Mucosa of rectum (tissue), 2 donors: ENCODE data around the gene OR9A2.

Experiments used
- H3K27ac ChIP-seq, 2 donors: one replicate each; pipeline ENCODE4 v1.7.0; 2013; ENCODE audit warnings: inconsistent platforms in 2 of 2, low read depth in 2 of 2, low read length in 2 of 2
- H3K27me3 ChIP-seq, 2 donors: one replicate each; pipeline ENCODE4 v1.7.0; 2013; ENCODE audit warnings: low read length in 2 of 2; ENCODE audit not compliant: control insufficient read depth in 2 of 2, insufficient read depth in 2 of 2
- H3K36me3 ChIP-seq, 2 donors: one replicate each; pipeline ENCODE4 v1.7.0; 2013; ENCODE audit warnings: low read length in 2 of 2; ENCODE audit not compliant: control insufficient read depth in 2 of 2, insufficient read depth in 2 of 2
- H3K4me1 ChIP-seq, 2 donors: one replicate each; pipeline ENCODE4 v1.7.0; 2013; ENCODE audit warnings: low read length in 2 of 2, mild to moderate bottlenecking in 1 of 2; ENCODE audit not compliant: control insufficient read depth in 2 of 2, insufficient read depth in 2 of 2
- H3K4me3 ChIP-seq, 2 donors: one replicate each; pipeline ENCODE4 v1.7.0; 2013; ENCODE audit warnings: low read length in 2 of 2
- H3K9ac ChIP-seq, 2 donors: one replicate each; pipeline ENCODE4 v1.7.0; 2013; ENCODE audit warnings: low read length in 2 of 2, low read depth in 1 of 2, mild to moderate bottlenecking in 1 of 2
- H3K9me3 ChIP-seq, 2 donors: one replicate each; pipeline ENCODE4 v1.7.0; 2013; ENCODE audit warnings: low read length in 2 of 2; ENCODE audit not compliant: control insufficient read depth in 2 of 2
- donor health status: healthy.
- donor health status: Normal muscosa, but diverticular disease.

The OR9A2 gene, protein sequence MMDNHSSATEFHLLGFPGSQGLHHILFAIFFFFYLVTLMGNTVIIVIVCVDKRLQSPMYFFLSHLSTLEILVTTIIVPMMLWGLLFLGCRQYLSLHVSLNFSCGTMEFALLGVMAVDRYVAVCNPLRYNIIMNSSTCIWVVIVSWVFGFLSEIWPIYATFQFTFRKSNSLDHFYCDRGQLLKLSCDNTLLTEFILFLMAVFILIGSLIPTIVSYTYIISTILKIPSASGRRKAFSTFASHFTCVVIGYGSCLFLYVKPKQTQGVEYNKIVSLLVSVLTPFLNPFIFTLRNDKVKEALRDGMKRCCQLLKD

DNA sequence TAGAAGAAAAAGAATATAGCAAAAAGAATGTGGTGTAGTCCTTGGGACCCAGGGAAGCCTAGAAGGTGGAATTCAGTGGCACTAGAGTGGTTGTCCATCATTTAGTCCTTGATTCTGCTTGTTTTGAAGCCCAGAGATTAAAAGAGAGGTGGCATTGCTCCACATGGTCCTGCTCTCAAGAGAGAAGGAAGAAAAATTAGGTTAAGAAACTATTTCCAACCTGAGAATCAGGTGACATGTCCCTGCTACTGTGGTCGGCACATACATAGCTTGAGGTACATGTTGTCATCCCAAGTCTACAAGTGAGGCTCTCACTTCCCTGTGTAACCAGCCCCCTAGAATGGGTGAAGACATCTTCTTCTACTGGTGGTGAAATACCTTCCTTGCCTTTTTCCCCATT lies at the start of gene OR9A2:
Gene OR9A2, minus strand, starts transcription at position 101 of the 400 bp plus-strand sequence. Its CDS starts 0 bp downstream, at position 101.
- Histone ChIP-seq H3K27me3 (no peaks in the 10 kb centered on the region), H3K27ac (no peak within 1 kb of the TSS), H3K9ac (no peak within 1 kb of the TSS), H3K4me3 (no peak within 1 kb of the TSS), H3K9me3 (no peaks in the 10 kb centered on the region), H3K4me1 (no peaks in the 10 kb centered on the region), H3K36me3 (no peaks in the 10 kb centered on the region)

DNA sequence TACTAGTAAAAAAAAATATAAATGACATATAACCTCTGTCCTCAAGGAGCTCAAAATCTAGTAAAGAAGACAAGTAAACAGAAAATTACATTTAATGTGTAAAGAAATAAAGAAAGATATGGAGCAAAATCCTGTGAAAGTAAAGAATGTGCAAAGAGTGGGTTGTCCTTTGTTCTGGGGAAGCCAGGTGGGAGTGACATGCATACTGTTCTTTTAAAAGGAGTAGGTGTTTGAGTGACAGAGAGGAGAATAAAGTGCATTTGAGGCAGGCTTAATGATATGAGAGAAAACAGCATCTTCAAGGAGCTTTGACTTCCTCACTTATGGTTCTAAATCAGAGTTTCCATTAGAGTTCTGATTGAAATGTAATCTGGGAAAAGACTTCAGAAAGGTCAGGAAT lies 47.2 kb upstream of the OR9A2 start:
- H3K27ac ChIP-seq = no peak overlapping the region
- H3K36me3 ChIP-seq = no peaks in the 10 kb centered on the region
- H3K27me3 ChIP-seq = no peaks in the 10 kb centered on the region
- H3K4me3 ChIP-seq = no peak overlapping the region
- no peak overlapping the region for H3K9ac ChIP-seq
- no peaks in the 10 kb centered on the region for H3K9me3 ChIP-seq
- H3K4me1 ChIP-seq = no peaks in the 10 kb centered on the region

DNA sequence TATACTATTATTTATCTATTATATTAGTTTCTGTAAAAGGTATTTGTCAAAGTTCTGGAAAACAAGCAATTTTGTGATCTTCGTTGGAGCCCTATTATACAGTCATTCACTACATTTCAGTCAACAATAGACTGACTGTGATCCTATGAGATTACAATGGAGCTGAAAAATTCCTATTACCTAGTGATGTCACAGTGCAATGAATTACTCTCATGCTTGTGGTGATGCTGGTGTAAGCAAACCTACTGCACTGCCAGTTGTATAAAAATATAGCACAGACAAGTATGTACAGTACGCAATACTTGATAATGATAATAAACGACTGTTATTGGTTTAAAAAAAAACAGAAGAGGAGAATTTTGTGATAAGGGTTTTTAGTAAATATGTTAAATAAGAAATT lies 46.6 kb upstream of the OR9A2 start:
- H3K27me3 ChIP-seq = no peaks in the 10 kb centered on the region
- no peaks in the 10 kb centered on the region for H3K4me1 ChIP-seq
- no peak overlapping the region for H3K27ac ChIP-seq
- H3K9me3 ChIP-seq = no peaks in the 10 kb centered on the region
- no peaks in the 10 kb centered on the region for H3K36me3 ChIP-seq
- no peak overlapping the region for H3K9ac ChIP-seq
- no peak overlapping the region for H3K4me3 ChIP-seq

DNA sequence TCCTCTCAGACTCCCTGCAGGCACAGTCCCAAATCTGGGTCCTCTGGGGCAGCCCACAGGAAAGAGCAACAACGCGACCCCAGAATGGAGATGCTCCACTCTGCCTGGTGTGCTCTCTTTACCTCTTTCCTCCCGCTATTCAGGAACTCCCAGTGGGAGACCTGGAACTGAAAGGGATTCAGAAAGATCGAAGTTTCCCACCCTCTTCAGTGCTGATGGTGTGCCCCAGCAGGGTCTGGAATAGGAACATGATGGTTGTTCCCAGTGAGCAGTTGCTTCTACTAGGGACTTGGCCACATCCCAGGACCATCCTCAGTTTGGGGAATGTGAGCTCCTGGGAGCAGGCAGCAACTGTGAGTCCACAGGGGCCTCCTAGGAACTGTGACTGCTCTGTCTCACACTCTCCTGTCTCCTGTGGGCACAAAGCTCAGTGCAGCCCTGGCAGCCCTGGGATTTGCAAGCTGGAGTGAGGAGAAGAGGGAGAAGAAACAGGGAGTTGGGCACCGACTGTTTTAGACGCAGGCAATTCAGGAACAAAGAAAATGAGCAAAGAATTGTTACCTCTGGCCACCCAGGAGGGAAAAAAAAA lies 43.1 kb upstream of the OR9A2 start:
- H3K36me3 ChIP-seq = no peaks in the 10 kb centered on the region
- no peak overlapping the region for H3K27ac ChIP-seq
- H3K9me3 ChIP-seq = no peaks in the 10 kb centered on the region

DNA sequence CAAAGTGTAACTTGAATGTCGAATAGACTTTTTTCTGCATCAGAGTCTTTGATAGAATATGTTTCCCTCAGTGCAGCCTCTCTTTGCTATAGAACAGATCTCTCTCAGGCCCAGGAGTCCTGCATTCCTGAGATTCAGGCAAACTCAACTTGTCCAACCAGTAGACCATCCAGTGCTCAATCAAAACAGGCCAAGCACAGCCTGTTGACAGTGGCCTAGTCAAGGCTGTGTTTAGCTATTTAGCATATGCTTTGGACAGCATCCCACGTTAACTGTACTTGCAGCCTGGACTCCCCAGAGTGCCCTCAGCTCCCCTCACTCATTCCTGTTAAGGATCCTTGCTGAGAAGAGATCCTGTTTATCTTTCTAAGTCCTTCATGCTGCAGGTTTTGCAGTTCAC lies 41.5 kb upstream of the OR9A2 start:
- H3K9ac ChIP-seq = no peak overlapping the region
- no peaks in the 10 kb centered on the region for H3K9me3 ChIP-seq
- H3K4me1 ChIP-seq = no peaks in the 10 kb centered on the region
- H3K36me3 ChIP-seq = no peaks in the 10 kb centered on the region
- no peak overlapping the region for H3K4me3 ChIP-seq
- H3K27ac ChIP-seq = no peak overlapping the region
- H3K27me3 ChIP-seq = no peaks in the 10 kb centered on the region

More for the DNA sequence above, 43.1 kb upstream of the OR9A2 start:
- Histone ChIP-seq H3K4me1 (no peaks in the 10 kb centered on the region), H3K4me3 (no peak overlapping the region), H3K27me3 (no peaks in the 10 kb centered on the region), H3K9ac (no peak overlapping the region)

DNA sequence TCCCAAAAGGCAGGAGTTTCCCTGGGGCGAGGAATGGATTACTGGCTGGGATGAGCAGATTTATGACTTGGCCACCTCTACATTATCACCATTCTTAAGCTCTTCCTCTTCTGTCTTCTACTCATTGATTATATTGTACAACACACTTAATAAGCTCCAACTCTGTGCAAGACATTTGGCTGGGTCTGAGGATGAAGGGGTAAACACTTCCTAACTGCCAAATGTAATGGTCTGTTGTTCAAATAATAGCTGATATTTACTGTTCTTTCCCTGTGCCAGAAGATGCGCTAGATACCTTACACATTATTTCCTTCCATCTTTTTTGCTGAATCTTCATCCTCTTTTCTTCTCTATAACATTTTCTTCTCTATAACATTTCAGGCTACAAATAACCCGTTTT lies 36.8 kb upstream of the OR9A2 start:
- H3K27me3 ChIP-seq = no peaks in the 10 kb centered on the region
- H3K36me3 ChIP-seq = no peaks in the 10 kb centered on the region
- no peak overlapping the region for H3K4me3 ChIP-seq
- no peak overlapping the region for H3K27ac ChIP-seq
- H3K4me1 ChIP-seq = no peaks in the 10 kb centered on the region
- no peak overlapping the region for H3K9ac ChIP-seq
- no peaks in the 10 kb centered on the region for H3K9me3 ChIP-seq

DNA sequence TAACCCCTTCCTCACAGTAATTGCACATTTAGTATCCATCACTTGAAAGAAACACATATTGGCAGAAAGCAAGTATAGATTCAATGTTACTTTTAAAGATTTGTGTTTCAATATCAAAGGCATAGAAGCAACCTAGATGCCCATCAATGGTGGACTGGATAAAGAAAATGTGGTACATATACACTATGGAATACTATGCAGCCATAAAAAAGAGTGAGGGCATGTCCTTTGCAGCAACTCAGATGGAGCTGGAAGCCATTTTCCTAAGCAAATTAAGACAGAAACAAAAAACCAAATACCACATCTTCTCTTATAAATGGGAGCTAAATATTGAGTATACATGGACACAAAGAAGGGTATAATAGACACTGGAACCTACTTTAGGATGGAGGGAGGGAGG lies 28.8 kb upstream of the OR9A2 start:
- no peak overlapping the region for H3K27ac ChIP-seq
- H3K4me1 ChIP-seq = no peaks in the 10 kb centered on the region
- H3K9me3 ChIP-seq = no peaks in the 10 kb centered on the region
- H3K27me3 ChIP-seq = no peaks in the 10 kb centered on the region
- H3K4me3 ChIP-seq = no peak overlapping the region
- H3K9ac ChIP-seq = no peak overlapping the region
- no peaks in the 10 kb centered on the region for H3K36me3 ChIP-seq

DNA sequence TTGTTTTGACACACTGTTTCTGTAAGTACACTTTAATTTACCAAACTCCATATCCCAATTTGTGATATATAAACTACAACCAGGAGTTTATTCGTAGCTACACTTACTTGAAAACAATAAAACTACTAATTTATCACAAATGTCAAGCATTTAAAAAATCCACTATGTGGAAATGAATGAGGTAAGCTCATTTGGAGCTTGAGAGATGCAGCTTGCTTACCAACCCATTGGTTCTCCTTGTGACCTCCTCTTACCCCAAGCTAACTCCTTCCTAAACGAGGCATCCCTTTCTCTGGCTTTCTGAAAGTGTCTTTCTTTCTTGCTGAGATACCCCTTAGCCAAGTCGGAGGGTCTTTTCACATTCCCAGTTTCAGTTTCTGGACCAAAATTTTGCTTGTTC lies 27.7 kb upstream of the OR9A2 start:
- Histone ChIP-seq H3K4me3 (no peak overlapping the region), H3K9me3 (no peaks in the 10 kb centered on the region), H3K36me3 (no peaks in the 10 kb centered on the region), H3K27ac (no peak overlapping the region), H3K27me3 (no peaks in the 10 kb centered on the region), H3K4me1 (no peaks in the 10 kb centered on the region), H3K9ac (no peak overlapping the region)

DNA sequence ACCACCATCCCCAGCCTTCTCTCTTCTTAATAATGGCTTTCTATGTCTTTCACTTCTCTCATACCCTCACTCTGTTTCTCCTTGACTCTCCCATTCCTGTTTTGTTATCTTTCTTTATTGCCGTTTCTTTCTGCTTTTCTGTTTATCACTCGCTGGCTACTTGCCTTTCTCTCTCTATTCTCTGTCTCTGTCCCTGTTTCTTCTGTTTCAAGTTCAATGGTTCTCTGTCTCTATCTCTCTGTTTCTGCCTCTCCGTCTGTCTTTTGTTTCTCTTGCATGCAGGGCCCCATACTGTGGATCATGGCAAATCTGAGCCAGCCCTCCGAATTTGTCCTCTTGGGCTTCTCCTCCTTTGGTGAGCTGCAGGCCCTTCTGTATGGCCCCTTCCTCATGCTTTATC lies 25.1 kb upstream of the OR9A2 start, which contains the start of gene OR6V1:
Gene OR6V1, plus strand, starts transcription at position 301 of the 400 bp plus-strand sequence. Its CDS starts 0 bp downstream, at position 301.
- no peaks in the 10 kb centered on the region for H3K9me3 ChIP-seq
- no peak within 1 kb of the TSS for H3K4me3 ChIP-seq
- H3K4me1 ChIP-seq = no peaks in the 10 kb centered on the region
- no peak within 1 kb of the TSS for H3K27ac ChIP-seq
- no peaks in the 10 kb centered on the region for H3K36me3 ChIP-seq
- no peak within 1 kb of the TSS for H3K9ac ChIP-seq
- H3K27me3 ChIP-seq = no peaks in the 10 kb centered on the region

DNA sequence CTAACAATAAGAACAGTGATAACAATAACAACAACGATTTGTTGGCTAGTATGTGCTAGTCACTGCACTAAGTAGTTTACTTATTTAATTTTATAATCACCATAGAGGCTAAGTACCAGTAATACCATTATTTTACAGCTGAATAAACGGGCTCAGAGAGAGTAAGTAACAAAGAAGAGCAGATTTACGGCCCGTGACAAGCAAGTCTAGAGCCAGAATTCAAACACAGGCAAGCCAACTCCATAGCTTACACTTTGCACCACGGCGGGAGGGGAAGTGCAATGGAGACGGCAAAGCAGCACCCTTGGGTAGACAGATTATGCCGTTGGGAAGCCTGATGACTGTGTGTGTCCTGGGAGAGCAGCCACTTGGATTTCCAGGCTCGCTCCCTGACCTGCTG lies 24.0 kb upstream of the OR9A2 start:
- Histone ChIP-seq H3K9me3 (no peaks in the 10 kb centered on the region), H3K4me1 (no peaks in the 10 kb centered on the region), H3K4me3 (no peak overlapping the region), H3K9ac (no peak overlapping the region), H3K27me3 (no peaks in the 10 kb centered on the region), H3K36me3 (no peaks in the 10 kb centered on the region), H3K27ac (no peak overlapping the region)
